Epithelial cell of esophagus (primary cell): ENCODE data around the gene ANAPC13.

Source experiments
- DNase-seq: peaks from one replicate; pipeline ENCODE4 v3.0.0; 2010; ENCODE audit warnings: low read depth
- H3K4me3 ChIP-seq: 2 replicates; pipeline ENCODE4 v1.5.1; 2011; ENCODE audit warnings: mild to moderate bottlenecking, low read length, control low read depth
- TF ChIP-seq, protein P1 (sequence below): IDR thresholded peaks from 2 replicates; pipeline ENCODE4 v1.5.1; 2011; ENCODE audit warnings: low read depth, mild to moderate bottlenecking, low read length, control low read depth, inconsistent platforms; ENCODE audit not compliant: insufficient read depth; ENCODE audit errors: missing control alignments

ANAPC13 gene

DNA sequence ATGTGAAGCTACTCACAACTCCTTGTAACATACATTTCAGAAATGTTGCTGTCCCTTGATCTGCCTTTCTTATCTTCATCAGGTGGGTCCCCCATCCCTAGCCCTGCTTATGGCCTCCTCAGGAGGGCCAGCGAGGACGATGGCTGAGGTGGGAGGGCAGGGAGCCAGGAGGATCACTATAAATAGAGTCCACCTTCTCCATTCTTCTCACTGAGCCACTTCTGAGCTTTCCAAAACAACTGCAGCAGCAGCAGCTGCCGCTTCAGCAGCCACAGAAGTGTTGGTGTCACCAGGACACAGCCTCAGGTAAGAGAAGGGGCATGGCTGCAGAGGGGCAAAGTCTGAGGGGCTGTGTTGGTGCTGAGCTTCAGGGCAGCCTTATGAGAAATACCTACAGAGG is 53.5 kb downstream of the ANAPC13 start:
- no peak for DNase-seq
- H3K4me3 ChIP-seq: no peak overlapping the region
- TF ChIP-seq, protein P1, sequence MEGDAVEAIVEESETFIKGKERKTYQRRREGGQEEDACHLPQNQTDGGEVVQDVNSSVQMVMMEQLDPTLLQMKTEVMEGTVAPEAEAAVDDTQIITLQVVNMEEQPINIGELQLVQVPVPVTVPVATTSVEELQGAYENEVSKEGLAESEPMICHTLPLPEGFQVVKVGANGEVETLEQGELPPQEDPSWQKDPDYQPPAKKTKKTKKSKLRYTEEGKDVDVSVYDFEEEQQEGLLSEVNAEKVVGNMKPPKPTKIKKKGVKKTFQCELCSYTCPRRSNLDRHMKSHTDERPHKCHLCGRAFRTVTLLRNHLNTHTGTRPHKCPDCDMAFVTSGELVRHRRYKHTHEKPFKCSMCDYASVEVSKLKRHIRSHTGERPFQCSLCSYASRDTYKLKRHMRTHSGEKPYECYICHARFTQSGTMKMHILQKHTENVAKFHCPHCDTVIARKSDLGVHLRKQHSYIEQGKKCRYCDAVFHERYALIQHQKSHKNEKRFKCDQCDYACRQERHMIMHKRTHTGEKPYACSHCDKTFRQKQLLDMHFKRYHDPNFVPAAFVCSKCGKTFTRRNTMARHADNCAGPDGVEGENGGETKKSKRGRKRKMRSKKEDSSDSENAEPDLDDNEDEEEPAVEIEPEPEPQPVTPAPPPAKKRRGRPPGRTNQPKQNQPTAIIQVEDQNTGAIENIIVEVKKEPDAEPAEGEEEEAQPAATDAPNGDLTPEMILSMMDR: no peak

DNA sequence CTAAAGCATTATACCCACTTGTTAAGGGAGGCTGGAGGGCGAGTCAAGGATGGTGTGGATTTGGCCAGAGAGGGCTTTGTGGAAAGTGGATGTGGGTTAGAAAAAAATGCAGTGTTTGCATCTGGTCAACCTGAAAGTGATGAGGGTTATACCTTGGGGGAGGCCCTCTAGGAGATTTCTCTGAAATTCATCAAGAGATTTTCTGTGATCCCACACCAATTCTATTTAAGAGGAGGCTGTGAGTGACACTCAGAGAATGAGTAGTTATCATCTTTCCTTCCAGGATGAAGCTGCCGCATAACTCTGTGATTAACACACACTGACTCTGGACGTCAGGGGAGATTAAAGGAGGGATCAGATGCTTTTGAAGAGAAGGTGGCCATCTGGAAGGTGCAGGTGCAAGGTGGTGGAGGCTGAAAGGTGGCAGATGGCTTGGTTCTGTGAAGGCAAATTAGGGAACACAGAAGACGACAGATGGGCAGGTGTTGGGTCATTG is 54.8 kb downstream of the ANAPC13 start:
- DNase-seq: no peak
- TF ChIP-seq, protein P1: no peak
- no peak overlapping the region for H3K4me3 ChIP-seq

DNA sequence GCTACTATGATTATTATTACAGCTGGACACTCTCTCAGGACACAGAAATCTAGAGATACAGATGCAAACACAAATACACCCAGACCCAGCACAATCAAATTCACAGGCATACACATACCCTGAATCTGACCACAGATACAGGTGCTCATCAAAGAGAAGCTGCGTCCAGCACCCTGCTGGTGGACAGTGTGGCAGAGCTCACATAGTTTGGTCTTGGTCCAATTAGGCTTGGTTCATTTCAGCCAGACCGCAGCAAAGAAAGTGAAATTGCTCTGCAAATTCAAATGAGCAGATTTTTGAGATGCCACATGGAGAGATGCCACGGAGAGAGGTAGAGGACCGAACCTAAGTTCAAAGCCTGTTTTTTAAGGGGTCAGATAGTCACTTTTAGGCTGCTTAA is 55.6 kb downstream of the ANAPC13 start:
- no peak overlapping the region for H3K4me3 ChIP-seq
- DNase-seq: no peak
- TF ChIP-seq, protein P1: no peak

DNA sequence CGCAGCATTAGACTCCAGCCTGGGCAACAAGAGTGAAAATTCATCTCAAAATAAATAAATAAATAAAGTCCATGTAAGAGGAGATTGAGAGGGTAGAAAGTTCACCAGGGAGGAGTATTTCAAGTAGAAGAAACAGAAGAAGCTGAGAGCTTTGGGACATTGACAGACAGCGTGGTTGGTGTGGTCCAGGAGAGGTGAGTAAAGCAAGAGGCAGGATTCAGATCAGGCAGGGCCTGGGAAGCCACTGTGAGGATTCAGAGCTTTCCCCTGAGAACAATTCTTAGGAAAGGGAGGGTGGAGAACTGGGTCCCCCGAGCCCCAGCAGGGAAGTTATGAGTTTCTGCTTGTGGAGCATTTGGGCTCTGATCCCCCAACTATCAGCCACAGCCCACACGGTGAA is 57.4 kb downstream of the ANAPC13 start:
- DNase-seq: no peak
- H3K4me3 ChIP-seq: no peak overlapping the region
- TF ChIP-seq, protein P1: no peak
